Fibroblast of mammary gland (primary cell): ENCODE measurements around the gene PARP15.

Experiments used
- DNase-seq: peaks from one replicate; pipeline ENCODE4 v3.0.0-alpha.2; 2010; ENCODE audit warnings: low read depth
- H3K4me3 ChIP-seq: 2 replicates; pipeline ENCODE4 v1.5.1; 2011; ENCODE audit warnings: low read depth, mild to moderate bottlenecking, low read length, moderate library complexity; ENCODE audit not compliant: control insufficient read depth
- CTCF ChIP-seq: conservative IDR thresholded peaks from 2 replicates; pipeline ENCODE4 v1.5.1; 2011; ENCODE audit warnings: low read depth, low read length, inconsistent platforms; ENCODE audit not compliant: control insufficient read depth, insufficient read depth

PARP15 gene

GRCh38 chr3:122538956-122539490, 38.4 kb upstream of the PARP15 start:
- no peak for DNase-seq
- H3K4me3 ChIP-seq, result no peak overlapping the region
- TF ChIP-seq CTCF, result no peak

- no peak overlapping the region for H3K4me3 ChIP-seq
- DNase-seq, result no peak
Observed at GRCh38 chr3:122546151-122546550, 31.3 kb upstream of the PARP15 start.

GRCh38 chr3:122548076-122548475, 29.4 kb upstream of the PARP15 start:
- TF ChIP-seq CTCF, result no peak
- DNase-seq, result no peak
- H3K4me3 ChIP-seq, result no peak overlapping the region

More at GRCh38 chr3:122546151-122546550, 31.3 kb upstream of the PARP15 start:
- TF ChIP-seq CTCF, result no peak

- DNase-seq, result no peak
- no peak for TF ChIP-seq CTCF
- H3K4me3 ChIP-seq, result no peak overlapping the region
Observed at GRCh38 chr3:122548619-122549018, 28.8 kb upstream of the PARP15 start.

- no peak for DNase-seq
- no peak for TF ChIP-seq CTCF
- H3K4me3 ChIP-seq, result no peak overlapping the region
Observed at GRCh38 chr3:122553171-122553570, 24.3 kb upstream of the PARP15 start.

GRCh38 chr3:122555275-122556071, 22.0 kb upstream of the PARP15 start:
- no peak for TF ChIP-seq CTCF
- peak; percentile 25 for DNase-seq
- no peak overlapping the region for H3K4me3 ChIP-seq
